GM23338 (cell line): ENCODE data around the gene ZNF497. TPM values are rescaled to one million over a fixed set of nuclear protein-coding genes. Genes with fewer than 3 reads are reported as not detected.
"Not testable (repeated sequence)": the region's sequence is repeated elsewhere in the genome, so short reads cannot be mapped to it uniquely, and the experiment has no call there.

Experiments used
- ATAC-seq: fragments of 200-7000 bp; cut with Tn5 transposase; 3 replicates; pipeline ENCODE4 v1.9.1; 2020
- DNase-seq: peaks from one replicate; pipeline ENCODE4 v3.0.0-alpha.2; 2015; ENCODE audit warnings: low spot score
- H2AFZ ChIP-seq: fragments of 200-600 bp; sonication (generic); 2 replicates; pipeline ENCODE4 v1.8.0; 2016; ENCODE audit warnings: antibody characterized with exemption, mild to moderate bottlenecking, moderate library complexity
- H3F3A ChIP-seq: fragments of 200-600 bp; sonication (generic); replicated peaks from 2 replicates; pipeline ENCODE4 v1.8.0; 2017; ENCODE audit warnings: antibody characterized with exemption, mixed run types, low read depth
- H3K27ac ChIP-seq: fragments of 200-600 bp; sonication (generic); 2 replicates; pipeline ENCODE4 v1.6.1; 2016; ENCODE audit warnings: low read depth
- H3K27me3 ChIP-seq: fragments of 200-600 bp; sonication (generic); 2 replicates; pipeline ENCODE4 v1.8.0; 2016; ENCODE audit warnings: mild to moderate bottlenecking, mixed run types, moderate library complexity; ENCODE audit not compliant: insufficient read depth
- H3K36me3 ChIP-seq: fragments of 200-600 bp; sonication (generic); 2 replicates; pipeline ENCODE4 v1.8.0; 2016; ENCODE audit warnings: mild to moderate bottlenecking; ENCODE audit not compliant: insufficient read depth
- H3K4me1 ChIP-seq: fragments of 200-600 bp; sonication (generic); 2 replicates; pipeline ENCODE4 v1.8.0; 2016; ENCODE audit warnings: mild to moderate bottlenecking, moderate library complexity; ENCODE audit not compliant: insufficient read depth
- H3K4me2 ChIP-seq: fragments of 200-600 bp; sonication (generic); 2 replicates; pipeline ENCODE4 v1.7.1; 2017; ENCODE audit warnings: mixed run types
- H3K4me3 ChIP-seq: fragments of 200-600 bp; sonication (generic); 2 replicates; pipeline ENCODE4 v1.6.1; 2016; ENCODE audit warnings: mixed run types
- H3K79me2 ChIP-seq: fragments of 200-600 bp; sonication (generic); replicated peaks from 2 replicates; pipeline ENCODE4 v1.8.0; 2017; ENCODE audit warnings: mild to moderate bottlenecking; ENCODE audit not compliant: insufficient read depth
- H3K9me2 ChIP-seq: fragments of 200-600 bp; sonication (generic); 2 replicates; pipeline ENCODE4 v1.8.0; 2017; ENCODE audit not compliant: insufficient read depth
- H4K20me1 ChIP-seq: fragments of 200-600 bp; sonication (generic); replicated peaks from 2 replicates; pipeline ENCODE4 v1.8.0; 2017; ENCODE audit warnings: mild to moderate bottlenecking; ENCODE audit not compliant: insufficient read depth
- H3K27ac Mint-ChIP-seq: 2 replicates; pipeline ENCODE4 v1.8.0; 2020; ENCODE audit warnings: inconsistent platforms, mild to moderate bottlenecking, moderate library complexity, mixed read lengths
- H3K27me3 Mint-ChIP-seq: 3 replicates; pipeline ENCODE4 v1.8.0; 2022; ENCODE audit warnings: low read depth, mild to moderate bottlenecking, moderate library complexity, mixed read lengths, inconsistent platforms; ENCODE audit not compliant: insufficient read depth, poor library complexity
- H3K36me3 Mint-ChIP-seq: 3 replicates; pipeline ENCODE4 v1.8.0; 2021; ENCODE audit warnings: low read depth, mild to moderate bottlenecking, inconsistent platforms, moderate library complexity, mixed read lengths
- H3K4me1 Mint-ChIP-seq: 3 replicates; pipeline ENCODE4 v1.8.0; 2020; ENCODE audit warnings: mild to moderate bottlenecking, inconsistent platforms, mixed read lengths
- H3K4me3 Mint-ChIP-seq: 3 replicates; pipeline ENCODE4 v1.8.0; 2021; ENCODE audit warnings: moderate library complexity, mild to moderate bottlenecking, inconsistent platforms, mixed read lengths
- H3K9me3 Mint-ChIP-seq: 3 replicates; pipeline ENCODE4 v1.8.0; 2020; ENCODE audit warnings: moderate library complexity, mild to moderate bottlenecking, inconsistent platforms, mixed read lengths
- CREB1 ChIP-seq: fragments of 250-450 bp; sonication (Bioruptor Pico); IDR thresholded peaks from 2 replicates; pipeline ENCODE4 v1.5.0; 2020; ENCODE audit warnings: low read depth, mild to moderate bottlenecking, moderate library complexity
- EZH2 ChIP-seq: fragments of 200-600 bp; sonication (generic); IDR thresholded peaks from one replicate; pipeline ENCODE4 v1.8.0; 2017; ENCODE audit warnings: antibody characterized with exemption, mild to moderate bottlenecking, low read depth; ENCODE audit not compliant: unreplicated experiment
- EZH2phosphoT487 ChIP-seq: fragments of 200-600 bp; sonication (generic); IDR thresholded peaks from one replicate; pipeline ENCODE4 v1.8.1; 2018; ENCODE audit warnings: antibody characterized with exemption; ENCODE audit not compliant: unreplicated experiment
- NANOG ChIP-seq: IDR thresholded peaks from 2 replicates; pipeline ENCODE4 v1.6.1; 2016; ENCODE audit warnings: antibody characterized with exemption, borderline replicate concordance
- POLR2AphosphoS5 ChIP-seq: IDR thresholded peaks from 2 replicates; pipeline ENCODE4 v1.6.1; 2016; ENCODE audit warnings: antibody characterized with exemption, low read depth
- STAT1 ChIP-seq: IDR thresholded peaks from one replicate; pipeline ENCODE4 v1.6.1; 2016; ENCODE audit warnings: antibody characterized with exemption; ENCODE audit not compliant: unreplicated experiment
- ZNF114 ChIP-seq: fragments of 250-450 bp; sonication (Bioruptor Pico); IDR thresholded peaks from 2 replicates; pipeline ENCODE4 v1.5.0; 2020; ENCODE audit warnings: mild to moderate bottlenecking, moderate library complexity
- ZNF331 ChIP-seq: fragments of 250-450 bp; sonication (Bioruptor Pico); IDR thresholded peaks from 2 replicates; pipeline ENCODE4 v1.5.0; 2020; ENCODE audit warnings: low read depth, mild to moderate bottlenecking, moderate library complexity
- polyA plus RNA-seq: library from polyadenylated mRNA; unstranded; fragments of >200 nt; fragmentation: Nextera tagmentation; extraction: Ambion mirVana; gene quantifications from 2 replicates; pipeline ENCODE4 v1.2.1, GENCODE V29; 2016
- total RNA-seq: library from RNA; depleted of rRNA; stranded (reverse); fragments of >200 nt; shearing (Covaris generic); gene quantifications from 2 replicates; pipeline ENCODE4 v1.2.3, GENCODE V29; 2014
- TF ChIP-seq, protein P1 (sequence below), 2 experiments: fragments of 200-600 bp in 1 of 2; sonication (generic) in 1 of 2; conservative IDR thresholded peaks; 2 replicates each; pipeline versions ENCODE4 v1.5.1 to v1.6.1; 2016 to 2017; ENCODE audit warnings: antibody characterized with exemption in 2 of 2, low read depth in 2 of 2, mild to moderate bottlenecking in 2 of 2, moderate library complexity in 1 of 2
- TF ChIP-seq, protein P2 (sequence below): IDR thresholded peaks from one replicate; pipeline ENCODE4 v1.6.1; 2018; ENCODE audit warnings: antibody characterized with exemption; ENCODE audit not compliant: unreplicated experiment
- TF ChIP-seq, protein P3 (sequence below): IDR thresholded peaks from 2 replicates; pipeline ENCODE4 v1.6.1; 2016; ENCODE audit warnings: antibody characterized with exemption

The ZNF497 gene
- total and polyA plus RNA-seq, 2 experiments from 2014 or later = 0.44 to 2.0 TPM

DNA sequence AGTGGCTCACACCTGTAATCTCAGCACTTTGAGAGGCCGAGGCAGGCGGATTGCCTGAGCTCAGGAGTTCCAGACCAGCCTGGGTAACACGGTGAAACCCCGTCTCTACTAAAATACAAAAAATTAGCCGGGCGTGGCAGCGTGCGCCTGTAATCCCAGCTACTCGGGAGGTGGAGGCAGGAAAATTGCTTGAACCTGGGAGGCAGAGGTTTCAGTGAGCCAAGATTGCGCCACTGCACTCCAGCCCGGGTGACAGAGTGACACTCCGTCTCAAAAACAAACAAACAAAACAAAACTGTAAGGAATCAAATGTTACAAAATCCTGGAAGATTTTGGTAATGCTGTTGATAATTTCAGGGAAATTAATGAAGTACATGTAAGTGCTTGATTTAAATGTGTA lies 14.5 kb downstream of the ZNF497 start:
- peaks cover 27% of the 10 kb centered on the region for H3K27me3 Mint-ChIP-seq
- H3K4me1 Mint-ChIP-seq, H4K20me1 ChIP-seq, H3F3A ChIP-seq, H3K9me3 Mint-ChIP-seq, DNase-seq, ATAC-seq, H3K27ac ChIP-seq, H3K36me3 ChIP-seq, H3K9me2 ChIP-seq, H3K4me1 ChIP-seq, H3K79me2 ChIP-seq, H3K27ac Mint-ChIP-seq, H3K36me3 Mint-ChIP-seq: not testable (repeated sequence)
- H3K4me2 ChIP-seq = peak overlapping the region; percentile 96
- peak; percentile 7 for TF ChIP-seq EZH2
- peak overlapping the region; percentile 99 for H2AFZ ChIP-seq
- H3K4me3 Mint-ChIP-seq = peak overlapping the region; percentile 90
- H3K27me3 ChIP-seq = peaks cover 38% of the 10 kb centered on the region
- H3K4me3 ChIP-seq = peak overlapping the region; percentile 94

DNA sequence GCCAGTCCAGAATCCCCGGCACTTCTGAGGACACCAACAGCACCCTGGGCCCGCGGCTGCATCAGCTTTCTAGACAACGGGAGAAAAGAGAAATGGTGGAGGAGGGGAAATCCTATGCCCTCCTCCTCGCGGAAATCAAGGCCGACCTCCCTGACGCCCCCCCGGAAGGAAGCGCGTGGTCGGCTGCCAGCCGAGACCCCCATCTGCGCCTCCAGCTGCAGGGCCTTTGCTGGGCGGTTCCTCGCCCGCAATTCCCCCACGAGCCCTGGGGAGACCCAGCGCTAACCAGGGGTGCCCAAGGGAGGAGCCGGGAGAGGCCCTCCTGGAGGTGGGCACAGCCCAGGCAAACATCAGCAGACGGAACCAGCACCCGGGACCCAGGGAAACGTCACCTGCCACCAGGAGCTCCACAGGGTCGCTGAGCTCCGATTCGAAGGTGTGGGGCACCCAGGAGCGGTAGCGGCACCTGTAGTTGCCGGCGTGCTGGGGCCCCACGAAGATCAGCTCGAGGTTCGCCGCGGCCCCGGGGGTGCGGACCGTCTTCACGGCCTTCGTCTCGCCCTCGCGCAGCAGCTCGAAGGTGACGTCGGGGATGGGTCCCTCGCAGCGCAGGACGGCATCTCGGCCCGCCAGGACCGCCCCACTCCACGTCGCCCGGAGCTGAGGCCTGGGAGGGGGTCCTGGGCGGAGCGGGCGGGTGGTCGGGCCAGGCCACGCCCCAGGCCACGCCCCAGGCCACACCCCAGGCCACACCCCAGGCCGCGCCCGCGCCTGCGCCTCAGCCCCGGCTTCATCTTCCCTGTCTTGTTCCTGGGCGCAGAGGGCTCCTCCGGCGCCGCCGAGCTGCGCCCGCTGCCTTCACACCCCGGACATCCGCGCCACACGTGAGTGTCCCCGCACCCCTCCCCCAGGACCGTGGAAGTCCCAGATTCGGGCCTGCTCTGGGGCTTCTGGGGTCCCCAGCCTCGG lies 15.3 kb downstream of the ZNF497 start:
- ATAC-seq (peak; percentile 85), DNase-seq (peak; percentile 81)
- Histone ChIP-seq H3K9me2 (no peaks in the 10 kb centered on the region), H2AFZ (peak overlapping the region; percentile 99), H3K4me2 (peak overlapping the region; percentile 96), H3K4me3 (peak overlapping the region; percentile 94), H3K4me1 (no peaks in the 10 kb centered on the region), H3K36me3 (no peaks in the 10 kb centered on the region), H4K20me1 (no peaks in the 10 kb centered on the region; the same call in 1 of the 2 replicates), H3F3A (peaks cover 4% of the 10 kb centered on the region; the same call in 1 of the 2 replicates), H3K79me2 (no peaks in the 10 kb centered on the region), H3K27me3 (peaks cover 38% of the 10 kb centered on the region), H3K27ac (no peak overlapping the region)
- Mint-ChIP-seq H3K4me1 (peaks cover 3% of the 10 kb centered on the region; the same call in 2 of the 3 replicates), H3K9me3 (no peaks in the 10 kb centered on the region), H3K36me3 (no peaks in the 10 kb centered on the region; the same call in 2 of the 3 replicates), H3K27ac (no peak overlapping the region), H3K4me3 (peak overlapping the region; percentile 90), H3K27me3 (peaks cover 27% of the 10 kb centered on the region)
- TF ChIP-seq CREB1 (CRISPR knock-in tag) = no peak
- peak; percentile 22 for TF ChIP-seq EZH2
- peak; percentile 76 for TF ChIP-seq POLR2AphosphoS5

DNA sequence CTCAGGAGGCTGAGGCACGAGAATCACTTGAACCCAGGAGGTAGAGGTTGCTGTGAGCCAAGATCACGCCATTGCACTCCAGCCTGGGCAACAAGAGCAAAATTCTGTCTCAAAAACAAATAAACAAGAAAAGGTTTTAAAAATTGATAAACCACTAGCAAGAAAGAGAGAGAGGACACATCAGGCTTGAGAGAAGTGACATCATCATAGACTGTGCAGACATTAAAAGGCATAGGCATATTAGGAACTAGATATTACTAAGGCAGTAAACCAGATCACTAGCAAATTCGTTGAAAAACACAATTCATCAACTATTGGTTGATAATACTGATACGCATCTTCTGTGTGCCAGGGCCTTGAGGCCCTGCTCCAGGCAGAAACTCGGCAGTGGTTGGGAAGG lies 17.0 kb downstream of the ZNF497 start:
- Mint-ChIP-seq H3K27ac (no peak overlapping the region), H3K9me3 (no peaks in the 10 kb centered on the region), H3K36me3 (no peaks in the 10 kb centered on the region; the same call in 2 of the 3 replicates), H3K4me3 (peak overlapping the region; percentile 90; the same call in 2 of the 3 replicates), H3K4me1 (peaks cover 3% of the 10 kb centered on the region; the same call in 2 of the 3 replicates), H3K27me3 (peaks cover 27% of the 10 kb centered on the region)
- H3K79me2 ChIP-seq = no peaks in the 10 kb centered on the region
- H3K36me3 ChIP-seq = no peaks in the 10 kb centered on the region
- peaks cover 4% of the 10 kb centered on the region; the same call in 1 of the 2 replicates for H3F3A ChIP-seq
- DNase-seq (no peak), ATAC-seq (no peak)
- no peak overlapping the region for H2AFZ ChIP-seq
- no peak overlapping the region for H3K4me2 ChIP-seq
- no peak overlapping the region for H3K4me3 ChIP-seq
- no peaks in the 10 kb centered on the region for H3K9me2 ChIP-seq
- H3K4me1 ChIP-seq = no peaks in the 10 kb centered on the region
- no peaks in the 10 kb centered on the region; the same call in 1 of the 2 replicates for H4K20me1 ChIP-seq
- TF ChIP-seq, protein P1, sequence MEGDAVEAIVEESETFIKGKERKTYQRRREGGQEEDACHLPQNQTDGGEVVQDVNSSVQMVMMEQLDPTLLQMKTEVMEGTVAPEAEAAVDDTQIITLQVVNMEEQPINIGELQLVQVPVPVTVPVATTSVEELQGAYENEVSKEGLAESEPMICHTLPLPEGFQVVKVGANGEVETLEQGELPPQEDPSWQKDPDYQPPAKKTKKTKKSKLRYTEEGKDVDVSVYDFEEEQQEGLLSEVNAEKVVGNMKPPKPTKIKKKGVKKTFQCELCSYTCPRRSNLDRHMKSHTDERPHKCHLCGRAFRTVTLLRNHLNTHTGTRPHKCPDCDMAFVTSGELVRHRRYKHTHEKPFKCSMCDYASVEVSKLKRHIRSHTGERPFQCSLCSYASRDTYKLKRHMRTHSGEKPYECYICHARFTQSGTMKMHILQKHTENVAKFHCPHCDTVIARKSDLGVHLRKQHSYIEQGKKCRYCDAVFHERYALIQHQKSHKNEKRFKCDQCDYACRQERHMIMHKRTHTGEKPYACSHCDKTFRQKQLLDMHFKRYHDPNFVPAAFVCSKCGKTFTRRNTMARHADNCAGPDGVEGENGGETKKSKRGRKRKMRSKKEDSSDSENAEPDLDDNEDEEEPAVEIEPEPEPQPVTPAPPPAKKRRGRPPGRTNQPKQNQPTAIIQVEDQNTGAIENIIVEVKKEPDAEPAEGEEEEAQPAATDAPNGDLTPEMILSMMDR (conservative IDR thresholded peaks at IDR 0.05; ENCODE audit: low read depth in 2 of 2) = no peak
- no peak for TF ChIP-seq EZH2phosphoT487
- TF ChIP-seq ZNF331 (CRISPR knock-in tag) = no peak
- TF ChIP-seq, protein P2, sequence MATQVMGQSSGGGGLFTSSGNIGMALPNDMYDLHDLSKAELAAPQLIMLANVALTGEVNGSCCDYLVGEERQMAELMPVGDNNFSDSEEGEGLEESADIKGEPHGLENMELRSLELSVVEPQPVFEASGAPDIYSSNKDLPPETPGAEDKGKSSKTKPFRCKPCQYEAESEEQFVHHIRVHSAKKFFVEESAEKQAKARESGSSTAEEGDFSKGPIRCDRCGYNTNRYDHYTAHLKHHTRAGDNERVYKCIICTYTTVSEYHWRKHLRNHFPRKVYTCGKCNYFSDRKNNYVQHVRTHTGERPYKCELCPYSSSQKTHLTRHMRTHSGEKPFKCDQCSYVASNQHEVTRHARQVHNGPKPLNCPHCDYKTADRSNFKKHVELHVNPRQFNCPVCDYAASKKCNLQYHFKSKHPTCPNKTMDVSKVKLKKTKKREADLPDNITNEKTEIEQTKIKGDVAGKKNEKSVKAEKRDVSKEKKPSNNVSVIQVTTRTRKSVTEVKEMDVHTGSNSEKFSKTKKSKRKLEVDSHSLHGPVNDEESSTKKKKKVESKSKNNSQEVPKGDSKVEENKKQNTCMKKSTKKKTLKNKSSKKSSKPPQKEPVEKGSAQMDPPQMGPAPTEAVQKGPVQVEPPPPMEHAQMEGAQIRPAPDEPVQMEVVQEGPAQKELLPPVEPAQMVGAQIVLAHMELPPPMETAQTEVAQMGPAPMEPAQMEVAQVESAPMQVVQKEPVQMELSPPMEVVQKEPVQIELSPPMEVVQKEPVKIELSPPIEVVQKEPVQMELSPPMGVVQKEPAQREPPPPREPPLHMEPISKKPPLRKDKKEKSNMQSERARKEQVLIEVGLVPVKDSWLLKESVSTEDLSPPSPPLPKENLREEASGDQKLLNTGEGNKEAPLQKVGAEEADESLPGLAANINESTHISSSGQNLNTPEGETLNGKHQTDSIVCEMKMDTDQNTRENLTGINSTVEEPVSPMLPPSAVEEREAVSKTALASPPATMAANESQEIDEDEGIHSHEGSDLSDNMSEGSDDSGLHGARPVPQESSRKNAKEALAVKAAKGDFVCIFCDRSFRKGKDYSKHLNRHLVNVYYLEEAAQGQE = no peak
- no peak for TF ChIP-seq ZNF114 (CRISPR knock-in tag)
- no peak for TF ChIP-seq NANOG
- TF ChIP-seq, protein P3, sequence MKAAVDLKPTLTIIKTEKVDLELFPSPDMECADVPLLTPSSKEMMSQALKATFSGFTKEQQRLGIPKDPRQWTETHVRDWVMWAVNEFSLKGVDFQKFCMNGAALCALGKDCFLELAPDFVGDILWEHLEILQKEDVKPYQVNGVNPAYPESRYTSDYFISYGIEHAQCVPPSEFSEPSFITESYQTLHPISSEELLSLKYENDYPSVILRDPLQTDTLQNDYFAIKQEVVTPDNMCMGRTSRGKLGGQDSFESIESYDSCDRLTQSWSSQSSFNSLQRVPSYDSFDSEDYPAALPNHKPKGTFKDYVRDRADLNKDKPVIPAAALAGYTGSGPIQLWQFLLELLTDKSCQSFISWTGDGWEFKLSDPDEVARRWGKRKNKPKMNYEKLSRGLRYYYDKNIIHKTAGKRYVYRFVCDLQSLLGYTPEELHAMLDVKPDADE = no peak
- no peak for TF ChIP-seq STAT1
- TF ChIP-seq POLR2AphosphoS5 = no peak
- TF ChIP-seq CREB1 (CRISPR knock-in tag) = no peak
- peaks cover 38% of the 10 kb centered on the region for H3K27me3 ChIP-seq
- no peak overlapping the region for H3K27ac ChIP-seq
